HEK293T (cell line): ENCODE data around the gene KLHDC4.

Experiments used
- BHLHE40 ChIP-seq: fragments of 450-650 bp; IDR thresholded peaks from 2 replicates; pipeline ENCODE4 v1.6.1; 2016; ENCODE audit warnings: mild to moderate bottlenecking, moderate library complexity, borderline replicate concordance
- ELF4 ChIP-seq: fragments of 450-650 bp; IDR thresholded peaks from 2 replicates; pipeline ENCODE4 v1.6.1; 2017; ENCODE audit warnings: antibody characterized with exemption
- FOXA1 ChIP-seq: fragments of 450-650 bp; IDR thresholded peaks from 2 replicates; pipeline ENCODE4 v1.6.1; 2016; ENCODE audit warnings: mild to moderate bottlenecking
- SP1 ChIP-seq: fragments of 450-650 bp; IDR thresholded peaks from 2 replicates; pipeline ENCODE4 v1.6.1; 2017
- SUZ12 ChIP-seq: fragments of 450-650 bp; IDR thresholded peaks from 2 replicates; pipeline ENCODE4 v1.6.1; 2016; ENCODE audit warnings: mild to moderate bottlenecking

- TF ChIP-seq SP1 (no peak), FOXA1 (no peak), ELF4 (no peak), SUZ12 (no peak), BHLHE40 (no peak)
Observed at GRCh38 chr16:87723226-87723623, 42.6 kb downstream of the KLHDC4 start.
